HG03469 (cell line): ENCODE measurements around the gene AGBL3.
"Not testable (repeated sequence)": the region's sequence is repeated elsewhere in the genome, so short reads cannot be mapped to it uniquely, and the experiment has no call there.

Experiments
- ATAC-seq: cut with Tn5 transposase; IDR thresholded peaks from one replicate; pipeline ENCODE4 v1.9.1; 2021; ENCODE audit warnings: mild to moderate bottlenecking, moderate library complexity, moderate number of reproducible peaks; ENCODE audit not compliant: unreplicated experiment

AGBL3 gene

DNA sequence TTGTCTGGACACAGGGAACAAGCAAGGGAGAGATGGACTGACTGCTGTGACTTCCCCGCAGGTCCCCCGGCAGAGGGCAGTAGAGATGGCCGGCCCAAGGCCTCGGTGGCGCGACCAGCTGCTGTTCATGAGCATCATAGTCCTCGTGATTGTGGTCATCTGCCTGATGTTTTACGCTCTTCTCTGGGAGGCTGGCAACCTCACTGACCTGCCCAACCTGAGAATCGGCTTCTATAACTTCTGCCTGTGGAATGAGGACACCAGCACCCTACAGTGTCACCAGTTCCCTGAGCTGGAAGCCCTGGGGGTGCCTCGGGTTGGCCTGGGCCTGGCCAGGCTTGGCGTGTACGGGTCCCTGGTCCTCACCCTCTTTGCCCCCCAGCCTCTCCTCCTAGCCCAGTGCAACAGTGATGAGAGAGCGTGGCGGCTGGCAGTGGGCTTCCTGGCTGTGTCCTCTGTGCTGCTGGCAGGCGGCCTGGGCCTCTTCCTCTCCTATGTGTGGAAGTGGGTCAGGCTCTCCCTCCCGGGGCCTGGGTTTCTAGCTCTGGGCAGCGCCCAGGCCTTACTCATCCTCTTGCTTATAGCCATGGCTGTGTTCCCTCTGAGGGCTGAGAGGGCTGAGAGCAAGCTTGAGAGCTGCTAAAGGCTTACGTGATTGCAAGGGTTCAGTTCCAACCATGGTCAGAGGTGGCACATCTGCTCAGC is 178.2 kb downstream of the AGBL3 start:
- ATAC-seq = no peak

- ATAC-seq = no peak
Measured at GRCh38 chr7:135165862-135166261, 179.6 kb downstream of the AGBL3 start.

DNA sequence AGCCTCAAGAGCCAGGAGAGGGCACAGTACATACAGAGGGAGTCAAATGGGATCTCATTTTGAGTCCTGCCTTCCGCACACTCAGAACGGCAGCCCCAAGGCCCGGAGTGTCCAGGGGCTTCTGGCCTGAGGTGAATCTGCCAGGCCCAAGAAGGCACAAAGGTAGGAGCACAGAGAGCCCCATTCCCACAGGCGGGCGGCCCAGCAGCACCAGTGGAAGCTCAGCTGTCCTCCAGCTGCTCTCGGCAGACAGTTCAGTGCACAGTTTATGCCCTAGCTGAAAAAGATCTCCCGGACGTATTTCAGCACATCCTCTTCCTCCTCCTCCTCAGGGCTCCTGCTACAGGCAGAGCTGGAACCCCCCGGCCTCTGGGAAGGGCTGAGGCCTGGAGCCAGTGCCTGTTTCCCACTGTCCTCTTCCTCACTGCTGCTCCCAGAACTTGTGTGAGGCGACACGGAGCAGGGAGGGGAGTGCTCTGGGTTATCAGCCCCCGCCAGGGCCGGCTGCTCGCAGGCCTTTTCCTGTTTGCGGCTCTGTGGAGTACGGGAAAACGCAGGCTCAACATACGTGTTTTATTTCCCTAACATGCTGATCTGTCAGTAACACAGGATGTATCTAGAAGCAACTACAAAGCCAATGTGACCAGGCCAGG is 180.2 kb downstream of the AGBL3 start:
- no peak for ATAC-seq

DNA sequence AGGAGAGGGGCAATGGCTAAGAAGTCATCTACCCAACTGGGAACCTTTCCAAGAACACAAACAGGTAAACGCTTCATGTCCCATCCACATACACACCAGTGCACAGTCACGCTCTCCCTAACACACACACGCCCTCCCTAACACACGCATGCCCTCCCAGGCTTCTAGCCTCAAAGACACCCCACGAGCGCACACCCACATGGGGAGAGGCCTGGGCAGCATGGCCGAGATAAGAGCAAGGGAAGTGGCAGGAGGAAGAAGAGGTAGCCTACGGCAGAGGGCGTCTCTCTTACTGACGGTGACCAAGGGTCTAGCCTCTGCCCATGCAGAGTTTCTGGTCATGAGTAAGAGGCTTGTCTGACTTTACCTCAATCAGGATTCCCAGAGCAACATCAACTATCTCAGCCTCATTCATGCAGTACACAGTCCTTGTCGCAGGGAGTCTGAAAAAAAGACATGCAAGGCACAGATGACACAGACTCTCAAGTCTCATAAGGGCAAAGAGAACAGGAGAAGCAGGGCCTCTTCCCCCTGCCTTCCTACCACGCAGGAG is 181.1 kb downstream of the AGBL3 start:
- ATAC-seq = no peak

- ATAC-seq = no peak
Measured at GRCh38 chr7:135168001-135168400, 181.7 kb downstream of the AGBL3 start.

GRCh38 chr7:135168489-135169140 is 182.3 kb downstream of the AGBL3 start:
- ATAC-seq = no peak

- peak; percentile 46 for ATAC-seq
Measured at GRCh38 chr7:135169141-135169963, 183.0 kb downstream of the AGBL3 start.

DNA sequence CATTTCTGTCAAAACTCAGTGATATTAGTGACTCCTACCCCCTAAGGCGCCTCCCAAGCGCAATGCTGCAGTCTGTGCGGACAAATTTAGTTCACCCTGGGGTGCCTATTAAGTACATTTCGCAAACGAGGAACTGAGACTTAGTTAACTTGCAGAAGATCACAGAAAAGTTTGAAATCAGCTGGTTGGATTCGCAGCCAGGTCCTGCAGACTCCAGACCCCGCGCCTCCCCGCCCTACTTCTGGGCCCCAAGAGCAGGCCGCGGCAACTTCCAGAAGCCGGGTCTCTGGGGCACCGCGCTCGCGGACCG is 183.6 kb downstream of the AGBL3 start:
- no peak for ATAC-seq

- peak; percentile 56 for ATAC-seq
Measured at GRCh38 chr7:135170274-135170997, 184.1 kb downstream of the AGBL3 start, which contains the start of gene CYREN. Gene CYREN, minus strand, starts transcription at chr7:135170707. Its CDS starts 1,785 bp downstream, at chr7:135168922.

- ATAC-seq = peak; percentile 7
Measured at GRCh38 chr7:135170998-135171481, 184.7 kb downstream of the AGBL3 start.

DNA sequence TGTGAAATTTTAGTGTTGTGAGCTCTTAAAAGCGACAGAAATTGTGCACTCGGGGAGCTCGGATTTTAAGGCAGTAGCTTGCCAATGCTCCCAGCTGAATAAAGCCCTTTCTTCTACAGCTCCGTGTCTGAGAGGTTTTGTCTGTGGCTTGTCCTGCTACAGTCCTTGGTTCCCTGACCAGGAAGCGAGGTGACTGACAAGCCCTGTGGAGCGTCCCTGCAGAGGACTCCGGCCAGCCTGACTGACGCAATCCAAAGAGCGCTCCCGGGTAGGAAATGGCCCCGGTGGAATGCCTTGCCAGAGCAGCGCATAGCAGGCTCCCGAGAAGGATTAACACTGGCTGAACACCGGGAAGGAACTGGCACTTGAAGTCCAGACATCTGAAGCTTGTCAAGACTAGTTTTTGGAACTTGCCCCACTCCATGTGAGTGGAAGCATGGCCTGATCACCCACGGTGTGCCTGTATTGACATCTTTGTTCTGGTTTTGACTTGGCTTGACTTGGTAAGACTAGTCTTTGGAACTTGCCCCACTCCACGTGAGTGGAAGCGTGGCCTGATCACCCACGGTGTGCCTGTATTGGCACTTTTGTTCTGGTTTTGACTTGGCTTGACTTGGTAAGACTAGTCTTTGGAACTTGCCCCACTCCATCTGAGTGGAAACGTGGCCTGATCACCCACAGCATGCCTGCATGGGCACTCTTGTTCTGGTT is 185.4 kb downstream of the AGBL3 start:
- not testable (repeated sequence) for ATAC-seq

- not testable (repeated sequence) for ATAC-seq
Measured at GRCh38 chr7:135173916-135174315, 187.6 kb downstream of the AGBL3 start.

DNA sequence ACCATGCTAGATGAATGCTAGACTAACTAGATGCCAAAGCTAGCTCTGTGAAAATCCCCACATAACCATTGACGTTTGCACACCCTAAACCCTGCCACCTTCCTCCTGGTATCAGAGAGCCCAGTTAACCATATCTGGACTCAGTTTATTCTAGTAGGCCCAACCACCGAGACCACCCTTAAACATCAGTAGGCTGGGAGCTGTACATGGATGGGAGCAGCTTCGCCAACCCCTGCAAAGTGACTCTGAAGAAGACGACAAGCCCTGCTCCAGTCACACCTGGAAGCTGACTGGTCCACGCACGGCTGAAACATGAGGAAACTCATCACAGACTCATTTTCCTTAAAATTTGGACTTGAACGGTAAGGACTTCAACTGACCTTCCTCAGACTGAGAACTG is 188.6 kb downstream of the AGBL3 start:
- ATAC-seq = no peak

GRCh38 chr7:135175931-135176330 is 189.6 kb downstream of the AGBL3 start:
- ATAC-seq = no peak

GRCh38 chr7:135177028-135177696 is 190.9 kb downstream of the AGBL3 start:
- ATAC-seq = no peak

DNA sequence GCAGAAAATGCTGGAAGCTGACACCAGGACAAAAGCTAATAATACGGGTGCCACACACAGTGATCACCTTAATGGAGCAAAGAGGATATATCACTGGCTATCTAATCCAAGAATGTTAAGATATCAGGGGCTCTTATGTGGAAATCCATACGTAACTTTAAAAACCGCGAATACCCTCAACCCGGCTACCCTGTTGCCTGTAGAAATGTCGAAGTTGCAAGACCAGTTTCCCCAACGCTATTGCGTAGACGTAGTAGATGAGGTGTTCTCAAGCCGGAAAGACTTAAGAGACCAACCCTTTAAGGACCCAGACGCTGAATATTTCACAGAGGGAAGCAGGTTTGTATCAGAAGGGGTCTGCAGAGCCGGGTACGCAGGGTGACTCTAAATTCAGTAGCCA is 192.1 kb downstream of the AGBL3 start:
- ATAC-seq = no peak

DNA sequence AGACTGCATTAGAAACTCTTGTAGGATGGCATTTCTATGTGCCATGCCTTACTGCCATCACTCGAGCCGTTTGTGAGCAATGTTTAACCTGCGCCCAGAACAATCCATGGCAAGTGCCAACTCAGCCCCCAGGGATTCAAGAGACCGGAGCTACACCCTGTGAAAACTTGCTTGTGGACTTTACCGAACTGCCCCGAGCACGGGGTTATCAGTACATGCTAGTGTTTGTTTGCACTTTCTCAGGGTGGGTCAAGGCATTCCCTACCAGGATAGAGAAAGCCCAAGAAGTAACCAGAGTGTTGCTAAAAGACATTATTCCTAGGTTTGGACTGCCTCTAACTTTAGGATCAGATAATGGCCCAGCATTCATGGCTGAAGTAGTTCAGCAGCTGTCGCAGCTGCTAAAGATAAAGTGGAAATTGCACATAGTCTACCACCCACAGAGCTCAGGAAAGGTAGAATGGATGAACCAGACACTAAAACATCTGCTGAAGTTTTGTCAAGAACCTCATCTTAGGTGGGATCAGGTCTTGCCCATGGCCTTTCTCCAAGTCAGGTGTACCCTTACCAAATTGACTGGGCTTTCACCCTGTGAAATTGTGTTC is 193.1 kb downstream of the AGBL3 start:
- no peak for ATAC-seq

DNA sequence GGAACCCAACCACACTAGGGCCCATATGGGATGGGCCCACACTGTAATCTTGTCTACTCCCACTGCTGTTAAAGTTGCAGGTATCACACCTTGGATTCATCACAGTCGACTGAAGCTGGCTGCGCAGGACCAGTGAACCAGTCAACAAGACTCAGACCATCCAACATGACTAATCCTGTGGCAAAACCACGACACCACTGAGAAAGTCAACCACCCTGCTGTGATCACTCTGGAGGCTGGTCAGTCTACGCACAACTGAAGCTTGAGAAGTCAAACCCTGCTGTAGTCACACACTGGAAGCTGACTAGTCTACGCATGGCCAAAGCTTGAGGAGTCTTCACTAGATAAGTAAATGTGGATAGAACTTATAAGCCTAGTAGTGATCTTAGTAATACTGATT is 193.8 kb downstream of the AGBL3 start:
- no peak for ATAC-seq
